Choroid plexus epithelial cell (primary cell): ENCODE results near the gene SLC26A11.

Experiments used
- DNase-seq: peaks from one replicate; pipeline ENCODE4 v3.0.0-alpha.2; 2010; ENCODE audit warnings: low read depth
- H3K4me3 ChIP-seq: 2 replicates; pipeline ENCODE4 v1.5.1; 2011; ENCODE audit warnings: low read depth, mild to moderate bottlenecking, control low read depth, low read length, moderate library complexity
- TF ChIP-seq, protein P1 (sequence below): conservative IDR thresholded peaks from 2 replicates; pipeline ENCODE4 v1.5.1; 2011; ENCODE audit warnings: low read depth, mild to moderate bottlenecking, control low read depth, inconsistent platforms, low read length, moderate library complexity

The SLC26A11 gene

DNA sequence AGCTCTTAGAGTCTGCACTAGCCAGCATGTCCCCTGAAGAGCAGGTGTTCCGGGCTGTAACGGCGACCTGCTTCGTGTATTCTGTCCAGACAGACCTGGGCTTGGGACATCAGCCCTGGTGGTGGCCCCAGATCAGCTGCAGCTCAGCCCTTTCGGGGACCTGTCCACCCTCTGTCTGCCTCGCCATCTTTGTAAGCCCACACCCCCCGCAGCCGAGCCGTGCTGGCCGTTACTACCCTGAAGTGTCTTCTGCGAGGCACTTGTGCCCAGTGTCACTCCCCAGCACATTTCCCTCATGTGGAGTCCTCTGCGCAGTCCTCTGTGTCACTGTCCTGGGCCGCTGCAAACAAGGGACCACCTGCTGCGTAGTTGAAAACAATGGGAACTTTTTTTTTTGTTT, 40.0 kb upstream of the SLC26A11 start:
- TF ChIP-seq, protein P1, sequence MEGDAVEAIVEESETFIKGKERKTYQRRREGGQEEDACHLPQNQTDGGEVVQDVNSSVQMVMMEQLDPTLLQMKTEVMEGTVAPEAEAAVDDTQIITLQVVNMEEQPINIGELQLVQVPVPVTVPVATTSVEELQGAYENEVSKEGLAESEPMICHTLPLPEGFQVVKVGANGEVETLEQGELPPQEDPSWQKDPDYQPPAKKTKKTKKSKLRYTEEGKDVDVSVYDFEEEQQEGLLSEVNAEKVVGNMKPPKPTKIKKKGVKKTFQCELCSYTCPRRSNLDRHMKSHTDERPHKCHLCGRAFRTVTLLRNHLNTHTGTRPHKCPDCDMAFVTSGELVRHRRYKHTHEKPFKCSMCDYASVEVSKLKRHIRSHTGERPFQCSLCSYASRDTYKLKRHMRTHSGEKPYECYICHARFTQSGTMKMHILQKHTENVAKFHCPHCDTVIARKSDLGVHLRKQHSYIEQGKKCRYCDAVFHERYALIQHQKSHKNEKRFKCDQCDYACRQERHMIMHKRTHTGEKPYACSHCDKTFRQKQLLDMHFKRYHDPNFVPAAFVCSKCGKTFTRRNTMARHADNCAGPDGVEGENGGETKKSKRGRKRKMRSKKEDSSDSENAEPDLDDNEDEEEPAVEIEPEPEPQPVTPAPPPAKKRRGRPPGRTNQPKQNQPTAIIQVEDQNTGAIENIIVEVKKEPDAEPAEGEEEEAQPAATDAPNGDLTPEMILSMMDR, result no peak
- no peak overlapping the region for H3K4me3 ChIP-seq
- no peak for DNase-seq

DNA sequence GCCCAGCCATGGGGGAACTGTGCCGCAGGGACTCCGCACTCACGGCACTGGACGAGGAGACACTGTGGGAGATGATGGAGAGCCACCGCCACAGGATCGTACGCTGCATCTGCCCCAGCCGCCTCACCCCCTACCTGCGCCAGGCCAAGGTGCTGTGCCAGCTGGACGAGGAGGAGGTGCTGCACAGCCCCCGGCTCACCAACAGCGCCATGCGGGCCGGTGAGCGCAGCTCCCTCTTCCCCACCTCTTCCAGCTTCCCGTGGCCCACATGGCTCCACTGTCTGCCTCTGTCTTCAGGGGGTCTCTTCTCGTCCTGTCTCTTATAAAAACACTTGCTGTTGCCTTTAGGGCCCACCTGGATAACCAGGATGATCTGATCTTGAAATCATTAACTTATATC, 38.8 kb upstream of the SLC26A11 start:
- DNase-seq, result no peak
- TF ChIP-seq, protein P1, result no peak

DNA sequence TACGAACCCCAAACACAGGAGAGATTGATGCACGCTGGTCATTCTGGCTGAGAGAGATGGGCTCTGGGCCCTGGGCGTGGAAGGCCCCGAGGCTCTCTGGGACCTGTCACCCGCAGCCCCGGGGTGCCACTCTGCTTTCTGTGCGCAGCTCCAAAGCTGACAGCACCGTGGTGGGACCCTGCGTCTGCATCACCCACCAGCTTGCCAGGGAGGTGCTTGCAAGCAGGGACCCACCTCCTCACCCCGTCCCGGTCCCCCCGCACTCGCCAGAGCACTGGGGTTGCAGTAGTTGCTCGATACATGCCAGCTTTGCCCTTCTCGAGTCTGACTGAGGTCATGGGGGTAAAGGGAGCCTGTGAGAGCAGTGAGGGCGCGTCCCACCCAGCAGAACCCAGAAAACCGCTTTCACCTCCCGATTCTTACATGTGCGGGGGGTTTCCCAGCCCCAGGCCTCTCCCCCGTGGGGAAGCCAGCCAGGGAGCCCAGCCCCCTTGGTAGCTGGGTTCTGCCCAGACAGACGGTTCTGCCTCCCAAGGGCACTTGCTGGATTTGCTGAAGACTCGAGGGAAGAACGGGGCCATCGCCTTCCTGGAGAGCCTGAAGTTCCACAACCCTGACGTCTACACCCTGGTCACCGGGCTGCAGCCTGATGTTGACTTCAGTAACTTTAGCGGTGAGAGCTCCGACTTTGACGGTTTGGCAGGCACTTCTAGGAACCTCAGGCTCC, 37.9 kb upstream of the SLC26A11 start:
- DNase-seq, result no peak
- TF ChIP-seq, protein P1, result no peak
- H3K4me3 ChIP-seq, result no peak overlapping the region

More for the DNA sequence above, 38.8 kb upstream of the SLC26A11 start:
- H3K4me3 ChIP-seq, result no peak overlapping the region

DNA sequence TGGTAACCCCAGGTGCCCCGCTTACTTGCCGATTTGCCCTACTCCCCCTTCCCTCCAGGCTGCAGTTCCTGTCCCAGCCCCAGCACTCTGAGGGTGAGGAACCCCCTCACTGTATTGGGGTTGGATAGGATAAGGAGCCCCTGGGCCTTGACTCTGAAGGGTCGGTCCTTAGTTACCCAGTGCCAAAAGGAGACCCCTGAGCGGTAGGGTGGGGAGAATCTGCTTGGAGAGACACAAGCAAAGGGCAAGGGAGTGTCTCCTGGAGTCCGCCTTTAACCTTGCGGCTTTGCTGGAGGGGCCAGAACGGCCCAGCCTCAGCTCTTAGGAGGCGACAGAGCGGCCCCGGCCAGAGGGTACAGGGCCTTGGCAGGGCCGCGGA, 37.4 kb upstream of the SLC26A11 start:
- H3K4me3 ChIP-seq, result no peak overlapping the region
- TF ChIP-seq, protein P1, result no peak
- no peak for DNase-seq

DNA sequence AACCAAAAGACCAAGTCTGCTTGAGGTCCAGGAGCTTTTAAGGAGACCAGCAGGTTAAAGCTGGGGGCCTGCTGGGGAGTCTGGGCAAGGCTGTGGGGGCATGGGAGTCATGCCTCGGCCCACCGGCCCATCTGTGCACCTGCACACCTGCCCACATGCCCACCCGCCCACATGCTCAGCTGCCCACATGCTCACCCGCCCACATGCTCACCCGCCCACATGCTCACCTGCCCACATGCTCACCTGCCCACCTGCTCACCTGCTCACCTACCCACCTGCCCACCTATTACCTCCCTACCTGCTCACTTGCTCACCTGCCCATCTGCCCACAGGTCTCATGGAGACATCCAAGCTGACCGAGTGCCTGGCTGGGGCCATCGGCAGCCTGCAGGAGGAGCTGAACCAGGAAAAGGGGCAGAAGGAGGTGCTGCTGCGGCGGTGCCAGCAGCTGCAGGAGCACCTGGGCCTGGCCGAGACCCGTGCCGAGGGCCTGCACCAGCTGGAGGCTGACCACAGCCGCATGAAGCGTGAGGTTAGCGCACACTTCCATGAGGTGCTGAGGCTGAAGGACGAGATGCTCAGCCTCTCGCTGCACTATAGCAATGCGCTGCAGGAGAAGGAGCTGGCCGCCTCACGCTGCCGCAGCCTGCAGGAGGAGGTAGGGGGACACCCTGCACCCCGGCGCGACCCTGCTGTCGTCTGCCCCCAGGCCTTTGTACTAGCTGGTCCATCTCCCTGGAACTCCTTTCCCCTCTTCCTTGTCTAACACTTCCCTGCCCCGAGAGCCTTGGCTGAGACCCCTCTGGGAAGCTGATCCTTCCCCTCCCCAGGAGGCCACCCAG, 36.4 kb upstream of the SLC26A11 start:
- H3K4me3 ChIP-seq, result no peak overlapping the region
- DNase-seq, result no peak
- TF ChIP-seq, protein P1, result no peak

DNA sequence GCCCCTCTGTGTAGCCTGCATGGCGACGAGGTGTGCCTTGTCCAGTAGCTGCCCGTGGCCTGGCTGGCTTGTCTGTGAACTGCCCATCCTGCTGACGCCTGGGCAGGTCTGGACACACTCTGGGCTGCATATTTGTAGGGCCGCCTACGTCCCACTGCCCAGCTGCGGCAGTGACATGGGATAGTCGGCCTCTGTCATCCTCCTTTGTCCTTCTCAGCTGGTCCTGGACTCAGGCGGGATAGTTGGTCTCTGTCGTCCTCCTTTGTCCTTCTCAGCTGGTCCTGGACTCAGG, 35.9 kb upstream of the SLC26A11 start:
- H3K4me3 ChIP-seq, result no peak overlapping the region
- TF ChIP-seq, protein P1, result no peak
- DNase-seq, result no peak
